Endothelial cell of umbilical vein (primary cell): ENCODE data around the gene LARP6. TPM values are rescaled to one million over a fixed set of nuclear protein-coding genes. Genes with fewer than 3 reads are reported as not detected.

ENCODE experiments used
- BruUV-seq: library from RNA; stranded (reverse); fragments of 400-500 nt; replicated peaks from 2 replicates; lab custom pipeline; 2021; lab: Mats Ljungman, UMichigan
- CTCF ChIA-PET: fragments of 300-600, 350-600 bp; sonication (Branson Sonifier 250); formaldehyde crosslinking; loops from one replicate; lab custom pipeline; 2021; ENCODE audit warnings: antibody characterized with exemption, inconsistent platforms; lab: Charles Lee
- POLR2A ChIA-PET: fragments of 300-600, 350-600 bp; sonication (Branson Sonifier 250); formaldehyde crosslinking; loops from one replicate; lab custom pipeline; 2021; ENCODE audit warnings: antibody characterized with exemption, inconsistent platforms; lab: Charles Lee
- DNase-seq: peaks from one replicate; pipeline ENCODE4 v3.0.0-alpha.2; 2011; ENCODE audit warnings: low read depth, low spot score
- FAIRE-seq: peaks from 2 replicates; lab custom pipeline; 2011; peaks lifted over from hg19 to GRCh38; lab: Jason Lieb, UNC
- H2AFZ ChIP-seq: 2 replicates; pipeline ENCODE4 v1.6.0; 2012; ENCODE audit warnings: low read depth, low read length, control low read depth, inconsistent platforms
- H3K27ac ChIP-seq: 2 replicates; pipeline ENCODE4 v1.5.1; 2011; ENCODE audit warnings: low read depth, mild to moderate bottlenecking, control low read depth, low read length, moderate library complexity; ENCODE audit not compliant: insufficient read depth
- H3K27me3 ChIP-seq, 2 experiments: 2 replicates each; pipeline versions ENCODE4 v1.6.0 to v1.6.1; 2011; ENCODE audit warnings: low read length in 2 of 2, mixed read lengths in 1 of 2; ENCODE audit not compliant: control insufficient read depth in 2 of 2, insufficient read depth in 2 of 2
- H3K36me3 ChIP-seq, 2 experiments: 2 replicates in 1 of 2; 3 replicates in 1 of 2; pipeline ENCODE4 v1.5.1; 2011; ENCODE audit warnings: low read length in 2 of 2, mild to moderate bottlenecking in 1 of 2, moderate library complexity in 1 of 2; ENCODE audit not compliant: control insufficient read depth in 2 of 2, insufficient read depth in 2 of 2; ENCODE audit errors: extremely low read depth in 1 of 2
- H3K4me1 ChIP-seq: 3 replicates; pipeline ENCODE4 v1.5.1; 2011; ENCODE audit warnings: mild to moderate bottlenecking, low read length; ENCODE audit not compliant: control insufficient read depth, insufficient read depth; ENCODE audit errors: extremely low read depth
- H3K4me2 ChIP-seq: 2 replicates; pipeline ENCODE4 v1.6.1; 2011; ENCODE audit warnings: low read length, control low read depth, mixed read lengths; ENCODE audit not compliant: insufficient read depth
- H3K4me3 ChIP-seq, 3 experiments: fragments of 200-600 bp in 1 of 3; sonication (generic), shearing (Covaris generic) in 1 of 3; replicated peaks in 1 of 3; 2 replicates each; pipeline ENCODE4 v1.5.1; 2011 to 2016; ENCODE audit warnings: control low read depth in 3 of 3, low read length in 3 of 3, mild to moderate bottlenecking in 2 of 3, inconsistent platforms in 1 of 3, low read depth in 1 of 3, moderate library complexity in 1 of 3; ENCODE audit not compliant: insufficient read depth in 1 of 3
- H3K79me2 ChIP-seq: 2 replicates; pipeline ENCODE4 v1.6.0; 2012; ENCODE audit warnings: low read length, inconsistent platforms; ENCODE audit not compliant: control insufficient read depth, insufficient read depth
- H3K9ac ChIP-seq: replicated peaks from 2 replicates; pipeline ENCODE3; 2011; ENCODE audit warnings: low read length, control low read depth; ENCODE audit not compliant: insufficient read depth; ENCODE audit errors: extremely low read depth
- H3K9me1 ChIP-seq: replicated peaks from 3 replicates; pipeline ENCODE4 v1.6.0; 2011; ENCODE audit warnings: mild to moderate bottlenecking, low read length; ENCODE audit not compliant: control insufficient read depth, insufficient read depth; ENCODE audit errors: extremely low read depth
- H3K9me3 ChIP-seq: replicated peaks from 2 replicates; pipeline ENCODE4 v1.5.1; 2012; ENCODE audit warnings: low read length, inconsistent platforms; ENCODE audit not compliant: control insufficient read depth, insufficient read depth
- H4K20me1 ChIP-seq: replicated peaks from 2 replicates; pipeline ENCODE3; 2011; ENCODE audit warnings: mild to moderate bottlenecking, low read length; ENCODE audit not compliant: control insufficient read depth, insufficient read depth; ENCODE audit errors: extremely low read depth
- CTCF ChIP-seq, 2 donors: IDR thresholded peaks; 1 replicate in 1 of 2; 2 replicates in 1 of 2; pipeline ENCODE4 v1.5.1; 2011; ENCODE audit warnings: low read length in 2 of 2, mild to moderate bottlenecking in 2 of 2, moderate library complexity in 2 of 2, control low read depth in 1 of 2, inconsistent platforms in 1 of 2, low read depth in 1 of 2; ENCODE audit not compliant: insufficient read depth in 1 of 2; ENCODE audit errors: extremely low read depth in 1 of 2
- EZH2 ChIP-seq: IDR thresholded peaks from 2 replicates; pipeline ENCODE4 v1.6.1; 2012; ENCODE audit warnings: borderline replicate concordance, low read depth, mild to moderate bottlenecking, moderate library complexity, low read length, inconsistent platforms; ENCODE audit not compliant: severe bottlenecking
- FOS ChIP-seq: IDR thresholded peaks from 2 replicates; pipeline ENCODE4 v1.6.1; 2011; ENCODE audit warnings: mild to moderate bottlenecking, low read length, moderate library complexity, borderline replicate concordance; ENCODE audit not compliant: insufficient read depth
- GATA2 ChIP-seq: IDR thresholded peaks from 2 replicates; pipeline ENCODE4 v1.7.0; 2011; ENCODE audit warnings: low read depth, mild to moderate bottlenecking, moderate library complexity, mixed read lengths, low read length; ENCODE audit not compliant: insufficient read length, insufficient read depth
- JUN ChIP-seq: IDR thresholded peaks from 2 replicates; pipeline ENCODE4 v1.6.1; 2011; ENCODE audit warnings: borderline replicate concordance, low read depth; ENCODE audit not compliant: insufficient read length, insufficient read depth
- MYC ChIP-seq: IDR thresholded peaks from one replicate; pipeline ENCODE4 v1.6.1; 2011; ENCODE audit warnings: mild to moderate bottlenecking, low read depth, low read length
- POLR2A ChIP-seq: IDR thresholded peaks from 2 replicates; pipeline ENCODE4 v1.6.1; 2012; ENCODE audit warnings: low read depth, mild to moderate bottlenecking, control low read depth, low read length
- POLR2AphosphoS5 ChIP-seq: IDR thresholded peaks from 2 replicates; pipeline ENCODE4 v1.6.1; 2012; ENCODE audit warnings: low read depth, mild to moderate bottlenecking, control low read depth, low read length, moderate library complexity; ENCODE audit not compliant: insufficient read depth
- dilution Hi-C: fragments of 300-500 bp; cut with MboI; formaldehyde crosslinking; loops from one replicate; pipeline ENCODE4 v1.15.0; 2019; ENCODE audit warnings: low sequenced_read_pairs; ENCODE audit not compliant: extremely low pct_ligation_motif_present
- intact Hi-C: fragments of 100-400 bp; cut with micrococcal nuclease; formaldehyde crosslinking; loops from one replicate; pipeline ENCODE4 v1.10.0; 2022
- polyA plus RNA-seq, 4 experiments: library from polyadenylated mRNA; depleted of rRNA in 3 of 4; stranded (reverse) in 3 of 4; unstranded in 1 of 4; fragments of >200 nt; gene quantifications; 2 replicates each; pipeline versions ENCODE4 v1.2.1 to v1.2.3, GENCODE V29; 2011 to 2012; ENCODE audit warnings: missing spikeins in 1 of 4
- total RNA-seq: library from RNA; stranded (reverse); gene quantifications from 2 replicates; pipeline ENCODE4 v1.2.3, GENCODE V29; 2021
- TF ChIP-seq, protein P1 (sequence below): IDR thresholded peaks from 2 replicates; pipeline ENCODE4 v1.6.1; 2011; ENCODE audit not compliant: insufficient read depth, insufficient read length

The LARP6 gene
- total and polyA plus RNA-seq, 2 donors (not counting 3 experiments of a cell fraction or from before 2014, with no cell fraction given) = 16.9 to 56.2 TPM

DNA sequence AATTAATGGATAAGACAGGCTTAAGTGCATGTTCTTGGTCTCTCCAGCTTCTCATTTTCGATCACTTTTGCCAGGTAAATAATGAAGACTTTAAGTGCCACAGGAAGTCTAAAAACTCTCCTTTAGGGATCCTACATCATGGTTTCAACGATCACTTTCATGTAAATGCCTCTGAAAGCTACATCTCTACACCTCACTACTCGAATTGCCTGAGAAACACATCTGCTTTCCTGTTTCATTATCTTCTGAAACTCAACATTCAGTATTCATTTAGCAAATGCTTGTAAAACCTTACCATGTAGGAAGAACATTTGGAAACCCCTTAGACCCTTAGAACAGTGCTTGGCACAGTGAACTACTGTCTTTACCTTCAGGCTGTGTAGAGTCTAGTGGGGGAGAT lies 22.1 kb upstream of the LARP6 start:
- no peak for FAIRE-seq

More for the DNA sequence above, 22.1 kb upstream of the LARP6 start:
- Histone ChIP-seq H2AFZ (no peak overlapping the region), H3K4me2 (no peak overlapping the region), H3K27ac (no peak overlapping the region), H3K4me3 (no peak overlapping the region), H3K9ac (no peak overlapping the region), H3K27me3 (no peaks in the 10 kb centered on the region), H3K36me3 (no peaks in the 10 kb centered on the region), H3K4me1 (peaks cover 8% of the 10 kb centered on the region), H3K79me2 (no peaks in the 10 kb centered on the region), H3K9me3 (no peaks in the 10 kb centered on the region), H4K20me1 (no peaks in the 10 kb centered on the region), H3K9me1 (no peaks in the 10 kb centered on the region)
- no peak for TF ChIP-seq EZH2
- TF ChIP-seq GATA2 = no peak
- TF ChIP-seq POLR2A = no peak
- no peak for TF ChIP-seq CTCF (IDR thresholded peaks at IDR 0.05; ENCODE audit: extremely low read depth in 1 of 2, insufficient read depth in 1 of 2, low read depth in 1 of 2, low read length in 2 of 2)
- TF ChIP-seq POLR2AphosphoS5 = no peak
- no peak for TF ChIP-seq JUN
- no peak for TF ChIP-seq FOS
- no peak for TF ChIP-seq MYC
- TF ChIP-seq, protein P1, sequence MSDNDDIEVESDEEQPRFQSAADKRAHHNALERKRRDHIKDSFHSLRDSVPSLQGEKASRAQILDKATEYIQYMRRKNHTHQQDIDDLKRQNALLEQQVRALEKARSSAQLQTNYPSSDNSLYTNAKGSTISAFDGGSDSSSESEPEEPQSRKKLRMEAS = no peak
- BruUV-seq = no TSS peak
- dilution Hi-C loops (no loop called here), intact Hi-C loops (no loop called here)
- CTCF ChIA-PET = interaction anchor here (2.2 to 4.4 kb wide), 5 partner anchors 47 to 307 kb away, joined by 30 to 160 read pairs (median 35); no protein-coding TSS in a partner anchor
- POLR2A ChIA-PET = no interaction called here
- DNase-seq = no peak
